H9 (cell line): Measurements from ENCODE around the gene PTTG1. TPM values are rescaled to one million over a fixed set of nuclear protein-coding genes. Genes with fewer than 3 reads are reported as not detected.

ENCODE experiments used
- DNase-seq: peaks from one replicate; pipeline ENCODE4 v3.0.0-alpha.2; 2017
- H2AFZ ChIP-seq: one replicate; pipeline ENCODE4 v1.6.1; 2013; ENCODE audit warnings: mild to moderate bottlenecking, low read length, control low read depth, moderate library complexity
- H2AK5ac ChIP-seq: 2 replicates; pipeline ENCODE4 v1.6.1; 2013; ENCODE audit warnings: low read length, control low read depth, mixed read lengths; ENCODE audit not compliant: insufficient read length
- H2BK120ac ChIP-seq: one replicate; pipeline ENCODE4 v1.6.1; 2013; ENCODE audit warnings: low read depth, mild to moderate bottlenecking, low read length, control low read depth, inconsistent platforms; ENCODE audit not compliant: poor library complexity, severe bottlenecking
- H2BK12ac ChIP-seq: 2 replicates; pipeline ENCODE4 v1.6.1; 2013; ENCODE audit warnings: low read length, control low read depth, mixed read lengths, low read depth; ENCODE audit not compliant: insufficient read length
- H2BK15ac ChIP-seq: 2 replicates; pipeline ENCODE4 v1.6.1; 2013; ENCODE audit warnings: low read depth, low read length, control low read depth
- H2BK20ac ChIP-seq: one replicate; pipeline ENCODE4 v1.6.1; 2013; ENCODE audit warnings: low read depth, mild to moderate bottlenecking, low read length, control low read depth, inconsistent platforms; ENCODE audit not compliant: poor library complexity, severe bottlenecking
- H2BK5ac ChIP-seq: 2 replicates; pipeline ENCODE4 v1.6.1; 2013; ENCODE audit warnings: low read length, control low read depth, mixed read lengths; ENCODE audit not compliant: insufficient read length
- H3K14ac ChIP-seq: 2 replicates; pipeline ENCODE4 v1.6.1; 2013; ENCODE audit warnings: low read length, control low read depth; ENCODE audit not compliant: insufficient read depth
- H3K18ac ChIP-seq: 2 replicates; pipeline ENCODE4 v1.6.1; 2013; ENCODE audit warnings: low read depth, mild to moderate bottlenecking, mixed read lengths, low read length, control low read depth; ENCODE audit not compliant: insufficient read length
- H3K23ac ChIP-seq: 2 replicates; pipeline ENCODE4 v1.6.1; 2013; ENCODE audit warnings: low read length, control low read depth, mixed read lengths, low read depth; ENCODE audit not compliant: insufficient read length
- H3K23me2 ChIP-seq: 2 replicates; pipeline ENCODE4 v1.6.1; 2013; ENCODE audit warnings: low read depth, mild to moderate bottlenecking, mixed read lengths, low read length, control low read depth; ENCODE audit not compliant: insufficient read length, poor library complexity, severe bottlenecking
- H3K27ac ChIP-seq: 2 replicates; pipeline ENCODE4 v1.5.1; 2013; ENCODE audit warnings: low read length, control low read depth, mixed read lengths, low read depth; ENCODE audit not compliant: insufficient read length
- H3K27me3 ChIP-seq: 2 replicates; pipeline ENCODE4 v1.6.1; 2013; ENCODE audit warnings: low read length, control low read depth, inconsistent platforms; ENCODE audit not compliant: insufficient read depth
- H3K4ac ChIP-seq: 2 replicates; pipeline ENCODE4 v1.6.1; 2013; ENCODE audit warnings: low read depth, mild to moderate bottlenecking, control low read depth, inconsistent platforms, low read length, moderate library complexity
- H3K4me1 ChIP-seq: 2 replicates; pipeline ENCODE4 v1.6.1; 2013; ENCODE audit warnings: low read length, control low read depth, inconsistent platforms; ENCODE audit not compliant: insufficient read depth
- H3K4me2 ChIP-seq: 2 replicates; pipeline ENCODE4 v1.6.1; 2013; ENCODE audit warnings: low read length, control low read depth, mixed read lengths; ENCODE audit not compliant: insufficient read length, insufficient read depth
- H3K56ac ChIP-seq: 2 replicates; pipeline ENCODE4 v1.6.1; 2013; ENCODE audit warnings: low read depth, mild to moderate bottlenecking, mixed read lengths, low read length, control low read depth; ENCODE audit not compliant: insufficient read length
- H3K79me1 ChIP-seq: 2 replicates; pipeline ENCODE4 v1.6.1; 2013; ENCODE audit warnings: low read depth, mild to moderate bottlenecking, moderate library complexity, low read length, control low read depth, inconsistent platforms; ENCODE audit not compliant: insufficient read depth, poor library complexity, severe bottlenecking
- H3K79me2 ChIP-seq: 2 replicates; pipeline ENCODE4 v1.6.1; 2013; ENCODE audit warnings: low read length, control low read depth, inconsistent platforms; ENCODE audit not compliant: insufficient read depth
- H3K9ac ChIP-seq: 2 replicates; pipeline ENCODE4 v1.6.1; 2013; ENCODE audit warnings: low read length, control low read depth, mixed read lengths; ENCODE audit not compliant: insufficient read length; ENCODE audit errors: extremely low read depth
- H3K9me3 ChIP-seq: one replicate; pipeline ENCODE4 v1.6.1; 2013; ENCODE audit warnings: low read depth, low read length, inconsistent platforms; ENCODE audit not compliant: control insufficient read depth
- H3T11ph ChIP-seq: one replicate; pipeline ENCODE4 v1.6.1; 2013; ENCODE audit warnings: mild to moderate bottlenecking, low read length, control low read depth, inconsistent platforms
- H4K20me1 ChIP-seq: one replicate; pipeline ENCODE4 v1.6.1; 2013; ENCODE audit not compliant: control insufficient read depth, insufficient read length, insufficient read depth
- H4K5ac ChIP-seq: 2 replicates; pipeline ENCODE4 v1.6.1; 2013; ENCODE audit warnings: low read depth, mild to moderate bottlenecking, mixed read lengths, low read length, control low read depth; ENCODE audit not compliant: insufficient read length
- H4K8ac ChIP-seq: replicated peaks from 2 replicates; pipeline ENCODE4 v1.6.1; 2013; ENCODE audit warnings: low read length, control low read depth, mixed read lengths, low read depth; ENCODE audit not compliant: insufficient read length
- H4K91ac ChIP-seq: 2 replicates; pipeline ENCODE4 v1.6.1; 2013; ENCODE audit warnings: low read depth, mild to moderate bottlenecking, moderate library complexity, mixed read lengths, low read length, control low read depth; ENCODE audit not compliant: insufficient read length
- H3K27ac Mint-ChIP-seq, 3 experiments: 2 replicates in 2 of 3; 3 replicates in 1 of 3; pipeline ENCODE4 v1.8.0; 2020 to 2021; ENCODE audit warnings: mixed read lengths in 3 of 3, mild to moderate bottlenecking in 1 of 3, moderate library complexity in 1 of 3
- H3K27me3 Mint-ChIP-seq: 2 replicates; pipeline ENCODE4 v1.8.0; 2021; ENCODE audit warnings: low read depth, mild to moderate bottlenecking, moderate library complexity, mixed read lengths
- H3K36me3 Mint-ChIP-seq, 3 experiments: 2 replicates in 2 of 3; 3 replicates in 1 of 3; pipeline ENCODE4 v1.8.0; 2020 to 2021; ENCODE audit warnings: low read depth in 3 of 3, mixed read lengths in 3 of 3; ENCODE audit not compliant: insufficient read depth in 1 of 3
- H3K4me1 Mint-ChIP-seq, 2 experiments: 2 replicates each; pipeline ENCODE4 v1.8.0; 2020; ENCODE audit warnings: mixed read lengths in 2 of 2
- H3K4me3 Mint-ChIP-seq, 2 experiments: 2 replicates in 1 of 2; 3 replicates in 1 of 2; pipeline ENCODE4 v1.8.0; 2020 to 2021; ENCODE audit warnings: mild to moderate bottlenecking in 2 of 2, mixed read lengths in 2 of 2, moderate library complexity in 1 of 2
- H3K9me3 Mint-ChIP-seq, 2 experiments: 2 replicates in 1 of 2; 3 replicates in 1 of 2; pipeline ENCODE4 v1.8.0; 2020; ENCODE audit warnings: mild to moderate bottlenecking in 2 of 2, mixed read lengths in 2 of 2, moderate library complexity in 1 of 2
- CTCF ChIP-seq: fragments of 200-600 bp; sonication (generic); conservative IDR thresholded peaks from 3 replicates; pipeline ENCODE4 v1.8.0; 2021; ENCODE audit warnings: antibody characterized with exemption, mild to moderate bottlenecking
- total RNA-seq: library from RNA; stranded (reverse); gene quantifications from 2 replicates; pipeline ENCODE4 v1.2.1, GENCODE V29; 2021

PTTG1 gene
- total RNA-seq, 1 experiment from 2014 or later, result 279 TPM

GRCh38 chr5:160385496-160385895 lies 36.2 kb upstream of the PTTG1 start:
- no peaks in the 10 kb centered on the region for H4K20me1 ChIP-seq
- H3K4me3 Mint-ChIP-seq, result no peak overlapping the region
- H3K79me1 ChIP-seq, result no peaks in the 10 kb centered on the region
- no peak overlapping the region for H3K4ac ChIP-seq
- H2BK15ac ChIP-seq, result no peak overlapping the region
- H3K27ac Mint-ChIP-seq, result no peak overlapping the region
- H3K4me1 ChIP-seq, result no peaks in the 10 kb centered on the region
- no peaks in the 10 kb centered on the region for H3K27me3 ChIP-seq
- H4K8ac ChIP-seq, result no peak overlapping the region
- H3K23ac ChIP-seq, result no peak overlapping the region
- H3K36me3 Mint-ChIP-seq, result peaks cover 12 to 23% (median 15%) of the 10 kb centered on the region in 3 experiments; a peak in 6 of 7 replicates
- no peak overlapping the region for H3K9ac ChIP-seq
- no peak overlapping the region for H2BK12ac ChIP-seq
- no peaks in the 10 kb centered on the region for H3K9me3 ChIP-seq
- no peak overlapping the region for H2BK20ac ChIP-seq
- H3K4me1 Mint-ChIP-seq, result no peaks in the 10 kb centered on the region
- no peak overlapping the region for H3T11ph ChIP-seq
- no peak for DNase-seq
- peaks cover 15 to 20% of the 10 kb centered on the region in 2 experiments for H3K9me3 Mint-ChIP-seq
- H2AFZ ChIP-seq, result no peak overlapping the region
- no peak overlapping the region for H2AK5ac ChIP-seq
- no peaks in the 10 kb centered on the region for H3K79me2 ChIP-seq
- no peak overlapping the region for H4K5ac ChIP-seq
- no peak overlapping the region for H2BK5ac ChIP-seq
- no peak for TF ChIP-seq CTCF
- H3K27ac ChIP-seq, result no peak overlapping the region
- no peak overlapping the region for H3K56ac ChIP-seq
- no peak overlapping the region for H2BK120ac ChIP-seq
- no peak overlapping the region for H3K18ac ChIP-seq
- H3K14ac ChIP-seq, result no peak overlapping the region
- H4K91ac ChIP-seq, result no peak overlapping the region
- H3K27me3 Mint-ChIP-seq, result peaks cover 1% of the 10 kb centered on the region; the same call in 1 of the 2 replicates
- no peaks in the 10 kb centered on the region for H3K23me2 ChIP-seq
- H3K4me2 ChIP-seq, result no peak overlapping the region
